ENCODE measurements around the gene IKZF1. TPM values are rescaled to one million over a fixed set of nuclear protein-coding genes. Genes with fewer than 3 reads are reported as not detected.

Gene IKZF1
- total RNA-seq, 6 experiments from 2014 or later: 3.1 to 9.6 (median 5.2) TPM

GRCh38 chr7:50300336-50300735 is 4.2 kb upstream of the IKZF1 start:
- WGBS (ENCODE audit: insufficient coverage, low coverage, low lambda C conversion rate, missing lambda C conversion rate): 28% methylated on average over 3 of the region's 4 CpGs
- Histone ChIP-seq H3K4me1 (no peaks in the 10 kb centered on the region), H3K27me3 (no peaks in the 10 kb centered on the region), H3K9me3 (no peaks in the 10 kb centered on the region), H3K27ac (no peak overlapping the region), H3K36me3 (no peaks in the 10 kb centered on the region), H3K4me3 (no peak overlapping the region)
- DNase-seq: no peak
- intact Hi-C loops (cut with DNase I): no loop called here
- no peak for ATAC-seq
- TF ChIP-seq POLR2A (IDR thresholded peaks at IDR 0.05): no peak
- TF ChIP-seq CTCF (IDR thresholded peaks at IDR 0.05): no peak

- H3K4me1 ChIP-seq: no peaks in the 10 kb centered on the region
- TF ChIP-seq CTCF (IDR thresholded peaks at IDR 0.05) (no peak), POLR2A (IDR thresholded peaks at IDR 0.05) (no peak)
- H3K4me3 ChIP-seq: no peak overlapping the region
- DNase-seq (peak in 1 of 3 donors; percentile 18), ATAC-seq (no peak)
- H3K27me3 ChIP-seq: no peaks in the 10 kb centered on the region
- no peak overlapping the region for H3K27ac ChIP-seq
- intact Hi-C loops (cut with DNase I): no loop called here
- WGBS (ENCODE audit: insufficient coverage, low coverage, low lambda C conversion rate, missing lambda C conversion rate): 76% methylated on average over 14 of the region's 28 CpGs
- H3K9me3 ChIP-seq: no peaks in the 10 kb centered on the region
- no peaks in the 10 kb centered on the region for H3K36me3 ChIP-seq
These were observed 1.8 kb upstream of the IKZF1 start for GRCh38 chr7:50302486-50303334.

GRCh38 chr7:50303335-50304128 is 984 bp upstream of the IKZF1 start:
- Histone ChIP-seq H3K4me3 (peak overlapping the region in 2 of 3 donors; percentile 23 to 48), H3K36me3 (no peaks in the 10 kb centered on the region), H3K4me1 (no peaks in the 10 kb centered on the region), H3K9me3 (no peaks in the 10 kb centered on the region), H3K27ac (peak overlapping the region in 1 of 3 donors; percentile 22), H3K27me3 (no peaks in the 10 kb centered on the region)
- no peak for TF ChIP-seq POLR2A (IDR thresholded peaks at IDR 0.05)
- TF ChIP-seq CTCF (IDR thresholded peaks at IDR 0.05): no peak
- 28% methylated on average over 23 of the region's 100 CpGs for WGBS (ENCODE audit: insufficient coverage, low coverage, low lambda C conversion rate, missing lambda C conversion rate)
- peak in 1 of 3 donors; percentile 40 for DNase-seq
- intact Hi-C loops (cut with DNase I): no loop called here
- peak in 3 of 4 donors; percentile 8 to 26 (median 15) for ATAC-seq

GRCh38 chr7:50304911-50305582 is 531 bp downstream of the IKZF1 start:
- intact Hi-C loops (cut with DNase I): no loop called here
- no peaks in the 10 kb centered on the region for H3K36me3 ChIP-seq
- peak overlapping the region; percentile 19 to 48 (median 25) for H3K4me3 ChIP-seq
- no peak for DNase-seq
- H3K27me3 ChIP-seq: no peaks in the 10 kb centered on the region
- peak; percentile 36 to 55 (median 46) for ATAC-seq
- no peaks in the 10 kb centered on the region for H3K4me1 ChIP-seq
- 14% methylated on average over 20 of the region's 20 CpGs for WGBS (ENCODE audit: insufficient coverage, low coverage, low lambda C conversion rate, missing lambda C conversion rate)
- H3K9me3 ChIP-seq: no peaks in the 10 kb centered on the region
- H3K27ac ChIP-seq: peak overlapping the region; percentile 16 to 54 (median 41)
- TF ChIP-seq CTCF (IDR thresholded peaks at IDR 0.05) (no peak), POLR2A (IDR thresholded peaks at IDR 0.05) (no peak)

All from right lobe of liver (tissue), 6 donors.